Raji (cell line): ENCODE measurements around the gene NRXN3.

ENCODE experiments used
- POLR2A ChIP-seq: IDR thresholded peaks from 2 replicates; pipeline ENCODE4 v1.6.1; 2011; ENCODE audit warnings: low read depth, low read length, control low read depth; ENCODE audit not compliant: insufficient read depth

NRXN3 gene

GRCh38 chr14:78612666-78613065, 442.5 kb downstream of the NRXN3 start:
- TF ChIP-seq POLR2A: no peak

GRCh38 chr14:78614593-78614992, 444.4 kb downstream of the NRXN3 start:
- TF ChIP-seq POLR2A: no peak

- TF ChIP-seq POLR2A: no peak
Measured at GRCh38 chr14:78617735-78618134, 447.6 kb downstream of the NRXN3 start.

GRCh38 chr14:78618368-78618767, 448.2 kb downstream of the NRXN3 start:
- TF ChIP-seq POLR2A: no peak

GRCh38 chr14:78627114-78627513, 456.9 kb downstream of the NRXN3 start:
- TF ChIP-seq POLR2A: no peak

GRCh38 chr14:78631551-78631950, 461.4 kb downstream of the NRXN3 start:
- no peak for TF ChIP-seq POLR2A

GRCh38 chr14:78633752-78634151, 463.6 kb downstream of the NRXN3 start:
- TF ChIP-seq POLR2A: no peak

- no peak for TF ChIP-seq POLR2A
Measured at GRCh38 chr14:78637489-78637888, 467.3 kb downstream of the NRXN3 start.

GRCh38 chr14:78637908-78638475, 467.8 kb downstream of the NRXN3 start:
- TF ChIP-seq POLR2A: no peak

- TF ChIP-seq POLR2A: no peak
Measured at GRCh38 chr14:78638926-78639325, 468.8 kb downstream of the NRXN3 start.

DNA sequence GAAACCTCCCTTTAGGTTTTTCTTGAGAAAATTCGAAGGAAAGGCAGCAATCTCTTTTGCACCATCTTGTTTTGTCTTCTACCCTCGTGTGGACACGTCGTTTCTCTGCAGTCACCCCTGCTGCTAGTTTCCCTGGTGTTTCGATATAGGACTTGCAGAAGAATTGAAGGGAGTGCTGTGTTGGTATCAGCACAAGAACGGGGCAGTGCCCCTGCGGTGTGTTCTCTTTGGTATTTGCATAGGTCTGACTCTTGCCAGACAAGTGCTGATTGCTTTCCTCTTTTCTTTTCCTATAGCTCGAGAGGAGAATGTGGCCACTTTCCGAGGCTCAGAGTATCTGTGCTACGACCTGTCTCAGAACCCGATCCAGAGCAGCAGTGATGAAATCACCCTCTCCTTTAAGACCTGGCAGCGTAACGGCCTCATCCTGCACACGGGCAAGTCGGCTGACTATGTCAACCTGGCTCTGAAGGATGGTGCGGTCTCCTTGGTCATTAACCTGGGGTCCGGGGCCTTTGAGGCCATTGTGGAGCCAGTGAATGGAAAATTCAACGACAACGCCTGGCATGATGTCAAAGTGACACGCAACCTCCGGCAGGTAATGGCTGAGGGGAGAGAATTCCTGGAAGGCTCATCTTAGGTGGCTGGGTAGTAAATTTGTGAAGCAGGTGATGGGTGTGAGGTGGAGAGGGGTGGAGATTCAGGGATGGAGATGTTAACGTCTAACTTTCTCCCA, 474.8 kb downstream of the NRXN3 start:
- TF ChIP-seq POLR2A: no peak

- TF ChIP-seq POLR2A: no peak
Measured at GRCh38 chr14:78652727-78653126, 482.6 kb downstream of the NRXN3 start.

DNA sequence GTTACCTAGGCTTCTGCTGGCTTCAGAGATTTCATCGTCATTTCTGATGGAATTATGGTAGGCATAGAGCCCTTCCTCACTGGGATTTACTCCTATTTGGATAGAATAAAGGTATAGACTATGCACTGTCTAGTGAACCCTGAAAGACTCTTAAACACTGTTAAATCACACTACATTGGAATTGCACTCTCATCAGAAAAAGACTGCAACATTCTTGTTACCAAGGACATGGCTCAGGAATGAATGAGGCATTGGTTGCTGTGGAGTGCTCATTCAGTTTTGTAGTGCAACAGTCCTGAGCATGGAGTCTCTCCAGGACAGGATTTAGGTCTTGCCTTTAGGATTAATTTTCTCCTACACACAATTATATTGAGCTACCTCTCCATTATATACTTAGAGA, 483.0 kb downstream of the NRXN3 start:
- no peak for TF ChIP-seq POLR2A

GRCh38 chr14:78657451-78657850, 487.3 kb downstream of the NRXN3 start:
- no peak for TF ChIP-seq POLR2A

DNA sequence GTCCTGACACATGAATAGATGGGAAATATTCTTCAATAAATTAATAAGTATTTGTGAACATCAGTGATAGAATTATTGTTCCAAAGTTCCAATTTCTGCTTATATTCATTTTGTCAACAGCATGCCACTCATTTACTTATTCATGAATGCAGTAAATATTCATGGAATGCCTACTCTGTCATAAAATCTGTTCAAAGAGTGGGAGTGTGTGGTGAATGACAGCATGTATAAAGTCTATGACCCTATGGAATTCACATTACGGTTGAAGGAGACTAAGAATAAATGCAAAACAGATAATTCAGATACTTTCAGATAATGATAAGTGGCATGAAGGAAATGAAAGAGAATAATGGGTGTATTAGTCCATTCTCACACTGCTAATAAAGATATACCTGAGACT, 494.7 kb downstream of the NRXN3 start:
- TF ChIP-seq POLR2A: no peak

GRCh38 chr14:78666336-78667056, 496.3 kb downstream of the NRXN3 start:
- TF ChIP-seq POLR2A: no peak
